GM19372 (cell line): ENCODE results near the gene PACS1.

ENCODE experiments used
- ATAC-seq: cut with Tn5 transposase; IDR thresholded peaks from one replicate; pipeline ENCODE4 v1.9.1; 2021; ENCODE audit warnings: mild to moderate bottlenecking, low read depth, moderate library complexity; ENCODE audit not compliant: unreplicated experiment

Gene PACS1

DNA sequence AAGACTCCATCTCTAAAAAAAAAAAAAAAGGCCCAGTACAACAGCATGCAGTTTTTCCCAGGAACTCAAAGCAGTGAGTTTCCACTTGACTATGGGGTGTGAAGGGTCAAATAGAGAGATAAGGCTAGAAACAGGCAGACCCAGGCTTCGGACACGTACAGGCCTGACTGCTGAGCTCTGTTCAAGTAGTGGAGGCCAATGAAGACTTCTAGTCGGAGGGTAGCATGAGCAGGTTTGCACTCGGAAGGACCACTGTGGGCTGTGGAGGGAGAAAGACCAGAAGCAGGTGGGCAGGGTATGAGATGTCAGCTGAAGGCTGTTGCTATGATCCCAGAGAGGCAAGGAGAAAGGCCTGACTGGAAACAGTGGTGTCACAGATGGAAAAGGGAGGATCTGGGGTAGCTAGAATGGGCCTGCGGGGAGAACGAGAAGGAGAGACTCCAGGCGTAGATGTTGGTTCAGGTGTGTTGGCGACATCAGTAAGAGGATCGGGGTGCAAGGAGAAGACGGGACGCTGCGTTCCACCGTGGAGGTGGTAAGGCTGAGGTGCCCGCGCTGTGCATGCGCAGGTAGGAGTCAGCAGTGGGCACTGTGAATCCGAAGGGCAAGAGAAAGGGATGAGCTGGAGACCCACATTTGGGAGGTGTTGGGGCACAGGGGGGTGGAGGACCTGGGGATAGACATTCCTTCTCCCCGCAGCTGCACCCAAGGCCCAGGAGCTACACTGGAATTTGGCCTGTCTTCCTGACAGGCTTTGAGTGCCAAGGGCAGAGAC, 149.0 kb downstream of the PACS1 start:
- no peak for ATAC-seq

DNA sequence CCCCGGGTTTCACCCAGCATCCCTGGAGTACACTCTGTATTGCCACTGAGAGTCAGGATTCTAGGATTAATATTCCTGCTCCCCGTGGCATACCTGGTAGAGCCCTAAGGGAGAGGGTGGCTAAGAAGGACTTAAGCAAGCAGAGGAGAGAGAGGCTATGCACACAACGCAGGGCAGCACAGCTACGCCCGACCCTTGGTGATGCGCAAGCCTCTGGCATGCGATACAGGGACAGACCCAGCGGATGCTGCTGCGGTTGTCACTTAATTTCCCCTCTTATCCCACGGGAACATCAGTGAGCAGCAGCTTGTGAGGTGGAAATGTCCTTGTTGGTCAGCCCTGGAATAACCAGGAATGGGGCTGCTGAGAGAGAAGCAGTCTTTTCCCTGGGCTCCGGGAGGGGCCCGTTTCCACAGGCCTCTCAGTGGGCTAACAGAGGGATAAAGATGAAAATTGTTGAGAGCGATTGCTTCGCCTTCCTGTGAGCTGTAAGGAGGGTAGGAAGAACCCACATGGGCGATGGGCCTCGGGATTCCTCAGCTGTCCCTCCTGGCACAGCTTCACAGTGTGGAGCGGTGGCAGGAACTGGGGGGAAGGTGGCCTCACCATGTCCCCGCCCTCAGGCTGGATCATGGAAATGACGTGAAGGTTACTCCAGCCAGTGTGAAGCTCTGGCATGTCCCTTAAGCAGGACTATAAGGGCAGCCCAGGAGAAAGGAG, 149.9 kb downstream of the PACS1 start:
- no peak for ATAC-seq

DNA sequence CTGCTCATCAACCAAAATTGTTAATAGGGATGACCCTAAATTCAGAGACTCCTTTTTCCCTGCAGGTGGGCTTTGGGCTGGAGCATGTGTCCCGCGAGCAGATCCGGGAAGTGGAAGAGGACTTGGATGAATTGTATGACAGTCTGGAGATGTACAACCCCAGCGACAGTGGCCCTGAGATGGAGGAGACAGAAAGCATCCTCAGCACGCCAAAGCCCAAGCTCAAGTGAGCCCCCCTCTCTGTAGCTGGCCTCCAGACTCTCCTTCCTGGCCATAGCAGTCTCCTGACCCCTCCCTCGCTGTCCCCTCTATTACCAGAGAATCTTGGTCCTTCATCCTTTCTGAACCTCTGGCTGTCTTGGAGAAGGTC, 150.5 kb downstream of the PACS1 start:
- no peak for ATAC-seq

- ATAC-seq = no peak
These were observed 150.9 kb downstream of the PACS1 start for GRCh38 chr11:66221012-66221411.

DNA sequence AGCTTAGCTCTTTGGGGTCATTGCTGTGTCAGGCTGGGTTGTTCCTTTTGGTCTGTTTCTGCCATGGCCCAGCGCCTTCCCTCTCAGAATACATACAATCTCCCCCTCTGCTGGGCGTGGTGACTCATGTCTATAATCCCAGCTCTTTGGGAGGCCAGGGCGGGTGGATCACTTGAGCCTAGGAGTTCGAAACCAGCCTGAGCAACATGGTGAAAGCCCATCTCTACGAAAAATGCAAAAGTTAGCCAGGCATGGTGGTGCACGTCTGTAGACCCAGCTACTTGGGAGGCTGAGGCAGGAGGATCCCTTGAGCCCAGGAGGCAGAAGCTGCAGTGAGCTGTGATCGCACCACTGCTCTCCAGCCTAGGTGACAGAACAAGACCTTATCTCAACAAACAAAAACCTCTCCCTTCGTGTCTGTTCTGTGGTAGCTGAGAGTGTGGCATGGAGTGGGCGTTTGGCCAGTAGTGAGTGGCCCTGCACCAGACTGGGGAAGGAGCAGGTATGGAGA, 151.7 kb downstream of the PACS1 start:
- ATAC-seq = no peak

DNA sequence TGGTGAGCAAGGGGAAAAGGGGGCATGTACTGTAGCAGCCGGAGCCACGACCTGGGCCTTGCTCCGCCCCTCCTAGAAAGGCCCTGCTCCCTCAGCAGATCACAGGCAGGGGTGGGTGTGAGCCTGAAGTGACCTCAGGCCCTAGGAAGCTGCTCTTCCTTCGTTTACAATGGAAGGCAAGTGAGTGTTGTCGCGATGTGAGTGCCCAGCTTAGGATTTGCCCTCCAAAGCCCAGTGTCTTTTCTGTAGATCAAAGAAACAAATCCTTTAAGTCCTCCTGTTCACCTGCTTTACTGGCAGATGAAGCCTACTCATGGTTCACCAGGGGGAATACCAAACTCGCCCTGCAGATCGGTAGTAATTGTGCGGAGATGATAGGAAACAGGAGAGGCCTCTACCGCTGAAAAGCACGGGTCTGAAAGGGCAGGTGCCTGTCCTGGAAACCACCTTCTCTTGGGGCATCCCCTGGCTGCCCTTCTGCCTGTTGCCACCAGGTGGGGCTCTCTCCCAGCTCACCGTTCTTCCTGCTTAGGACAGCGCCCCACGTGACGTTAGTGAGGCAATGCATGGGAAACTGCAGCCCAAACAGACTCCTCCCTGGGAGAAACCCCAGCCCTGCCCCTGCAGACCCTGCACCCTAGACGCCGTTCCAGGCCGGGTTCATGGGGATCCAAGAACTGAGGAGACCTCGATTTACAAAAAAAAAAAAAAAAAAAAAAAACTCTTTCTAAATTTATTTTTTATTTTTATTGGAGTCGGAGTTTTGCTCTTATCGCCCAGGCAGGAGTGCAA, 152.5 kb downstream of the PACS1 start:
- peak; percentile 95 for ATAC-seq

DNA sequence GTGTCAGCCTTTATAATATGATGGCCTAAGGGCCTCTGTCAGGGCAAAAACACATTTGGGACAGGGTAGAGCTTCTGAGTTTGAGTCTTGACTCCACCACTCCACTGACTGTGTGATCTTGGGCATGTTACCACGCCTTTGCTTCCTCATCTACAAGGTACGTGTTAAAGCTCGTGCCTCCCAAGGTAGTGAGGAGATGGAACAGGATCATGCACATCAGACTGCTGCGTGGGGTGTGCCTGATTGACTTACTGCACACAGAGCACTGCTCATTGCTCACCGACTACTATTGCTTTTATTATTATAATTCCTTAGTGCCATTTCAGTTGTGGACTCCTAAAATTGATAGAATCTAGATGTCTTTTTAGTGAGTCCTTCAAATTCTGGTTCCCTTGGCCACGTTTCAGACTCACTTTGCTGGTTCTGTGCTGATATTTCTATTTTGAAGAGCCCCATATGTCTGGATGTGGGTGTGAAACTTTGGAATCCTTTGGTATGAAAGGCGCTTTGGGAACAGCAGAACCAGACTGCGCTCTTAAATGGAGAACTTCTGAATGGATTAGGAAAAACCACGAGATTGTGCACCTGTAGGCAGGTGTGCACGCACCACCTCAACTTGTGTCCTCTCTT, 154.3 kb downstream of the PACS1 start:
- no peak for ATAC-seq

DNA sequence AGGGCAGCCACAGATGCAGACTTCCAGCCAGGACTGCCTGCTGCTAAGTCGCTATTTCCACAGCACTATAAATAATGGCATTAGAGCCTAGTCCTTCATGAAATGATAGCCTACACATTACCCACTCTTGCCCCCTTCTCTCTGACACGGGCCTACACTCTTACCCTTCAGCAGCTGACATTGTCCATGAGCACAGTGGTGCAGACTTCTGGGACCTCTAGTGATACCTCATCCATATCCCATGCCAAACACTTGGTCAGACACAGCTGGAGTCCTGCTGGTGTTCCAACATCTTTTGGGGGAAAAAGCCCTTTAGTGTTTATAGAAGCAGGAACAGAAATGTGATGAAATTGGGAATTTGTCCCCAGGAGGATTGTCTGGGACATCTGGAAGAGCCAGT, 155.0 kb downstream of the PACS1 start:
- no peak for ATAC-seq

GRCh38 chr11:66226101-66226500, 156.0 kb downstream of the PACS1 start:
- ATAC-seq = no peak

DNA sequence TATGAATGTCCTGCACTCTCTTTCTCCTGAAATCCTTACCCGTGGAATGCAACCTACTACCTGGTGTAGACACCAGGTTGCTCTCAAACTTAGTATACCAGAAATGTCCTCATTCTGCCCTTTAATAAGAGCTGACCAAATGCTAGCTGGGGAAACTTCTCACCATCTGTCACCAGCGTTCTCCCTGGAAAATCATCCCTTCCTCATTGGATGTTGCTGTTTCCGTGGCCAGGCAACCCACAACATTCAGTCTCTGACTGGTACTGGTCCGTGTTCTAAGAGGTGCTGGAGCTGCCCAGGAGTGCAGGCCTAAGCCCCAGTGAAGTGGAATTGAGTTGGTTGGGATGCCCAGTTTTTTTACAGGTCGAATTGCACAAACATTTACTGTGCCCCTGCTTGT, 157.6 kb downstream of the PACS1 start:
- ATAC-seq = no peak

GRCh38 chr11:66228521-66228920, 158.4 kb downstream of the PACS1 start:
- ATAC-seq = no peak

DNA sequence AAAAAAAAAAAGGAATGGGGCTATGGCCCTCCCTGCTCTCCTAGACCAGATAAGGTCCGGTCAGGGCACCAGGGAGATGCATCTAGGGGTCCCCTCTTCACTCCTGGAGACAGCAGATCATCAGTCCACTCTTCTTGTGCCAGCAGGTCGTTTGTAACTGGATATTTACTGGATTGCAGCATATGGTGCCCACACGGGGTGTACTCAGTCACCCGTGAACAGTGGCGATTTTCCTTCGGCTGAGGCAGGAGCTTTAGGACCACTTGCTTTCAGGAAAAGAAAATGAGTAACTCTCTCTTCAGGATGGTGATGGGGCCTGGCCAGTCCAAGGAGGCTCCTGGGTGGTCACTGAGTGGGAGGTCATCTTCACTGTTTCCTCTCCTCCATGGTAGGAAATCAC, 160.1 kb downstream of the PACS1 start:
- ATAC-seq = no peak

- no peak for ATAC-seq
These were observed 160.9 kb downstream of the PACS1 start for GRCh38 chr11:66230978-66231377.

- ATAC-seq = no peak
These were observed 161.5 kb downstream of the PACS1 start for GRCh38 chr11:66231561-66231960.

DNA sequence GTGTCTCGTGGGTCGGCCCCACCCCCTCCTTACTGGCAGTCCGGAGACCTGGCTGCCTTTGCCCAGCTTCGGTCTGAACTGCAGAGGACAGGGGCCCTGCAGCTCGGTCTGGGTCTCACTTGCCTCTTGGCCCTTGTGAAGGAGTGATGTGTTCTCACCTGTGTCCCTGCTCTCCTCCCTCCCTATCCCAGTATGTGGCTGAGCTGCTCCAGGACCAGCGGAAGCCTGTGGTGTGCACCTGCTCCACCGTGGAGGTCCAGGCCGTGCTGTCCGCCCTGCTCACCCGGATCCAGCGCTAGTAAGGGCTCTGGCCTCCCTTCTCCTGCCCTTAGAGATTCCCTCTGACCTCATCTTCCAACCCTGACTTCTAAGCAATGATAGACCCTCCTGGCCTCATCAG, 162.7 kb downstream of the PACS1 start:
- no peak for ATAC-seq

DNA sequence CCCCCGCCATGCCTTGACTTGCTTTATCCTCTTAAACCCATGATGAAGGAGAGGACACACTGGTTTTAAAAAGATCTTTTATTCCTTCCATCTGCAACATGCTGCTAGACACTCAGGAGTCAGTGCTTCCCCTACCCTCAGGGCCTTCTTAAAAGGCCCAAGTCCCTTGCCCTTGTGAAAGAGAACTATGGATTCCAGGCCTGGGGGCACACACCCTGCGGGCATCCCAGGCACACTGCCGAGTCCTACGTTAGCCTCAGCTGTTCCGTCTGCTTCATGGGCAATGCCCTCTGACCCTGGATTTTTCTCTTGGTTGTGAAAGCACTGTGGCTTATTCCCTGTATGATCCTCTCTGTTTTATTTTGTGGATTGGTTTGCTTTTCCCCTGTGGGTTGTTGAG, 163.2 kb downstream of the PACS1 start:
- ATAC-seq = no peak

- ATAC-seq = no peak
These were observed 165.1 kb downstream of the PACS1 start for GRCh38 chr11:66235141-66235540.

GRCh38 chr11:66237867-66238266, 167.8 kb downstream of the PACS1 start:
- ATAC-seq = no peak

DNA sequence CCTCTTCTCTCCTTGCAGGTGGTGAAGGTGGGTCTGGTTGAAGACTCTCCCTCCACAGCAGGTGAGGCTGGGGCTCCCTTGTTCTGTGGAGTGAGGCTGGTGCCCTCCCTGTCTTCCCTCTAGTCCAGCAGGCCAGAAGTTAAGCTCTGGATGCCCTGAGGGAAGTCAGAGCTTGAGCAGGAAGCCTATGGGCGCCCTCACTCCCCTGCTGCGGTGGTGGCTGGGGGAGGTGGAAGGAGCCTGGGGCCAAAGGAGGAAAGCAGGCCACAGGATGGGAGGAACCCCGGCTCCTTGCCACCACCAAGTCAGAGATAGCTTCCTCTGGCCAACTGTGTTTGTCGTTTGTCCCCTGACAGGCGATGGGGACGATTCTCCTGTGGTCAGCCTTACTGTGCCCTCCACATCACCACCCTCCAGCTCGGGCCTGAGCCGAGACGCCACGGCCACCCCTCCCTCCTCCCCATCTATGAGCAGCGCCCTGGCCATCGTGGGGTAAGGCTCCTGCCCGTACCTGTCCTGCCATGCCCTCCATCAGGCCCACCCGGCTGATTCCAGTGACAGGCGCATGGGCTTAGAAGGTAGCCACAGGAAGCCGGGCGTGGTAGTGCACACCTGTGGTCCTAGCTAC, 168.8 kb downstream of the PACS1 start:
- no peak for ATAC-seq

GRCh38 chr11:66239511-66239910, 169.4 kb downstream of the PACS1 start:
- no peak for ATAC-seq
